ENCODE measurements around the gene B2M. TPM values are rescaled to one million over a fixed set of nuclear protein-coding genes. Genes with fewer than 3 reads are reported as not detected.
A peak's percentile ranks its signal among the peaks of the same experiment; 100 is the strongest.
"Not testable (repeated sequence)": the region's sequence is repeated elsewhere in the genome, so short reads cannot be mapped to it uniquely, and the experiment has no call there.

The B2M gene
- total RNA-seq, 1 experiment from 2014 or later, result 2,498 TPM

- DNase-seq (ENCODE audit: low spot score), result no peak
Observed at GRCh38 chr15:44726136-44726535, 14.8 kb downstream of the B2M start.

- peak; percentile 96 for DNase-seq (ENCODE audit: low spot score)
Observed at GRCh38 chr15:44726568-44727484, 15.5 kb downstream of the B2M start.

- DNase-seq (ENCODE audit: low spot score), result no peak
Observed at GRCh38 chr15:44727485-44728231, 16.3 kb downstream of the B2M start.

GRCh38 chr15:44728232-44728575 is 16.9 kb downstream of the B2M start:
- not testable (repeated sequence) for DNase-seq (ENCODE audit: low spot score)

GRCh38 chr15:44728576-44729407 is 17.5 kb downstream of the B2M start:
- peak; percentile 98 for DNase-seq (ENCODE audit: low spot score)

GRCh38 chr15:44729408-44730127 is 18.3 kb downstream of the B2M start:
- DNase-seq (ENCODE audit: low spot score), result no peak

GRCh38 chr15:44734839-44735481 is 23.6 kb downstream of the B2M start:
- no peak for DNase-seq (ENCODE audit: low spot score)

GRCh38 chr15:44735482-44736180 is 24.3 kb downstream of the B2M start:
- no peak for DNase-seq (ENCODE audit: low spot score)

GRCh38 chr15:44736181-44736765 is 25.0 kb downstream of the B2M start, which contains the start of gene TRIM69:
TRIM69 (plus strand) TSS chr15:44736528; CDS start chr15:44736705, 177 bp downstream.
- DNase-seq (ENCODE audit: low spot score), result no peak

- no peak for DNase-seq (ENCODE audit: low spot score)
Observed at GRCh38 chr15:44738340-44738984, 27.1 kb downstream of the B2M start.

- not testable (repeated sequence) for DNase-seq (ENCODE audit: low spot score)
Observed at GRCh38 chr15:44739222-44739847, 28.0 kb downstream of the B2M start.

- not testable (repeated sequence) for DNase-seq (ENCODE audit: low spot score)
Observed at GRCh38 chr15:44743454-44743853, 32.1 kb downstream of the B2M start.

- no peak for DNase-seq (ENCODE audit: low spot score)
Observed at GRCh38 chr15:44753345-44753744, 42.0 kb downstream of the B2M start.

GRCh38 chr15:44763187-44763586 is 51.9 kb downstream of the B2M start:
- DNase-seq (ENCODE audit: low spot score), result no peak

GRCh38 chr15:44763848-44764247 is 52.5 kb downstream of the B2M start:
- DNase-seq (ENCODE audit: low spot score), result no peak

- no peak for DNase-seq (ENCODE audit: low spot score)
Observed at GRCh38 chr15:44765036-44765435, 53.7 kb downstream of the B2M start.

Measured in A172 (cell line).